ENCODE measurements around the gene RBM4B.

The RBM4B gene

DNA sequence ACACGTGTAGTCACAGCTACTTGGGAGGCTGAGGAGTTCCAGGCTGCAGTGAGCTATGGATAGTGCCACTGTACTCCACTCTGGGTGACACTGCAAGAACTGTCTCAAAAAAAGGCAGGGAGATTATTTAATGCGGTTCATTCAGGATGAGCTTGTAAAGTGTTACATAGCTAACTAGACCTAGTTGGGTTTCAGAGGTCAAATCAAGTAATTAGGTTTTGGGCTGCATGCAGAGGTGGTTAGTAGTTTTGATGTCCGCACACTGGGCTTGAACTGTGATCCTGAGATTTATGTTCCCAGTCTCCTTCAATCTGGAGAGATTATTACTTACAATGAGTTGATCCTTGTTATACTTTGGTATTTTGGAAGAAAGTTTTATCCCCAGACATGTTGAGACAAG lies 41.3 kb downstream of the RBM4B start:
- H3K4me2 ChIP-seq (ENCODE audit: low read depth, low read length, poor library complexity, severe bottlenecking) = no peak overlapping the region
- no peak overlapping the region for H2AFZ ChIP-seq (ENCODE audit: low read length)
- peaks cover 45% of the 10 kb centered on the region for H3K36me3 ChIP-seq (ENCODE audit: insufficient read depth, low read length)
- no peaks in the 10 kb centered on the region for H3K27me3 ChIP-seq (ENCODE audit: insufficient read depth, low read length, poor library complexity, severe bottlenecking)
- H3K4me1 ChIP-seq (ENCODE audit: insufficient read depth, low read length, poor library complexity, severe bottlenecking) = peaks cover 28% of the 10 kb centered on the region
- H3K9me2 ChIP-seq (replicated peaks; ENCODE audit: low read depth, low read length) = no peaks in the 10 kb centered on the region
- TF ChIP-seq EZH2phosphoT487 (IDR thresholded peaks at IDR 0.05; ENCODE audit: borderline replicate concordance) = no peak
- TF ChIP-seq, protein P1, sequence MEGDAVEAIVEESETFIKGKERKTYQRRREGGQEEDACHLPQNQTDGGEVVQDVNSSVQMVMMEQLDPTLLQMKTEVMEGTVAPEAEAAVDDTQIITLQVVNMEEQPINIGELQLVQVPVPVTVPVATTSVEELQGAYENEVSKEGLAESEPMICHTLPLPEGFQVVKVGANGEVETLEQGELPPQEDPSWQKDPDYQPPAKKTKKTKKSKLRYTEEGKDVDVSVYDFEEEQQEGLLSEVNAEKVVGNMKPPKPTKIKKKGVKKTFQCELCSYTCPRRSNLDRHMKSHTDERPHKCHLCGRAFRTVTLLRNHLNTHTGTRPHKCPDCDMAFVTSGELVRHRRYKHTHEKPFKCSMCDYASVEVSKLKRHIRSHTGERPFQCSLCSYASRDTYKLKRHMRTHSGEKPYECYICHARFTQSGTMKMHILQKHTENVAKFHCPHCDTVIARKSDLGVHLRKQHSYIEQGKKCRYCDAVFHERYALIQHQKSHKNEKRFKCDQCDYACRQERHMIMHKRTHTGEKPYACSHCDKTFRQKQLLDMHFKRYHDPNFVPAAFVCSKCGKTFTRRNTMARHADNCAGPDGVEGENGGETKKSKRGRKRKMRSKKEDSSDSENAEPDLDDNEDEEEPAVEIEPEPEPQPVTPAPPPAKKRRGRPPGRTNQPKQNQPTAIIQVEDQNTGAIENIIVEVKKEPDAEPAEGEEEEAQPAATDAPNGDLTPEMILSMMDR (conservative IDR thresholded peaks at IDR 0.05; ENCODE audit: low read length) = no peak
- no peak overlapping the region for H3K9ac ChIP-seq (ENCODE audit: low read depth, low read length, poor library complexity, severe bottlenecking)
- no peak overlapping the region for H3K4me3 ChIP-seq (ENCODE audit: low read length, poor library complexity, severe bottlenecking)
- H3F3A ChIP-seq (ENCODE audit: low read depth) = peaks cover 13% of the 10 kb centered on the region
- peaks cover 72% of the 10 kb centered on the region for H4K20me1 ChIP-seq (ENCODE audit: insufficient read depth, low read length, poor library complexity, severe bottlenecking)
- H3K9me3 ChIP-seq (ENCODE audit: insufficient read depth, low read depth, low read length) = no peaks in the 10 kb centered on the region
- peaks cover 96% of the 10 kb centered on the region for H3K79me2 ChIP-seq (ENCODE audit: insufficient read depth, low read length)

DNA sequence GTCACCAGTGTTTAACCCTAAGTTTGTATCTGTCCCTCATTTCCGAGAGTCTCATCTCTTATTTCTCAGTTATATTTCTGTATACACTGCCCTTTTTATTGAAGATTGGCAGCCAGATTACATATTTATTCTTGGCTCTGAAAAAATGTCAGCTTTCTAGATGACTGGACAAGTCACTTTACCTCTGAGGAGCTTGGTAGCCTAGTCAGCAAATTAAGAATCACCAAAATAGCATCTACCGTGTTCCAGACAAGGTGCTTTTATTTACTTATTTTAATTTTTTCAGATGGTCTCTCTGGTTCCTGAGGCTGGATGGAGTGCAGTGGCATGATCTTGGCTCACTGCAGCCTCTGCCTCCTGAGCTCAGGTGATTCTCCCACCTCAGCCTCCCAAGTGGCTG lies 44.7 kb downstream of the RBM4B start:
- H3K9me3 ChIP-seq (ENCODE audit: insufficient read depth, low read depth, low read length) = no peaks in the 10 kb centered on the region
- no peak overlapping the region for H3K9ac ChIP-seq (ENCODE audit: low read depth, low read length, poor library complexity, severe bottlenecking)
- H2AFZ ChIP-seq (ENCODE audit: low read length) = no peak overlapping the region
- H3K27me3 ChIP-seq (ENCODE audit: insufficient read depth, low read length, poor library complexity, severe bottlenecking) = no peaks in the 10 kb centered on the region
- peaks cover 9% of the 10 kb centered on the region for H3K4me1 ChIP-seq (ENCODE audit: insufficient read depth, low read length, poor library complexity, severe bottlenecking)
- peaks cover 100% of the 10 kb centered on the region for H3K79me2 ChIP-seq (ENCODE audit: insufficient read depth, low read length)
- H3F3A ChIP-seq (ENCODE audit: low read depth) = peaks cover 13% of the 10 kb centered on the region
- peaks cover 75% of the 10 kb centered on the region for H4K20me1 ChIP-seq (ENCODE audit: insufficient read depth, low read length, poor library complexity, severe bottlenecking)
- TF ChIP-seq EZH2phosphoT487 (IDR thresholded peaks at IDR 0.05; ENCODE audit: borderline replicate concordance) = no peak
- TF ChIP-seq, protein P1 (conservative IDR thresholded peaks at IDR 0.05; ENCODE audit: low read length) = no peak
- H3K9me2 ChIP-seq (replicated peaks; ENCODE audit: low read depth, low read length) = no peaks in the 10 kb centered on the region
- peaks cover 58% of the 10 kb centered on the region for H3K36me3 ChIP-seq (ENCODE audit: insufficient read depth, low read length)
- H3K4me2 ChIP-seq (ENCODE audit: low read depth, low read length, poor library complexity, severe bottlenecking) = no peak overlapping the region
- no peak overlapping the region for H3K4me3 ChIP-seq (ENCODE audit: low read length, poor library complexity, severe bottlenecking)

DNA sequence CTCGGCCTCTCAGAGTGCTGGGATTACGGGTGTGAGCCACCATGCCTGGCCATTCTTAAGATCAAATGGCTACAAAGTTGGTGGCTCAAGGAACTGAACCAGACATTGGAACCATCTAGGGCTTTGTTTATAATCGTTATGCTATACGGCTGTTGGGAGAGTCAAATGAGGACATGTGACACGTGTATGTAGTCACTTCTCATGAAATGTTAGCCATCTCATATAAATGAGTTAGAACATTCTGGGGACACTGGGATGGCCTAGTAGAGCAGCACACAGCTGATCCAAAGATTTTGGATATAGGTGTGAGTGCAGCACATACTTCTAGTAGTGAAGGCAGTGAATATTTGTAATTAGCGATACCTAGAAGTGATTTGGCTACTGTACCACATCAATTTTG lies 45.8 kb downstream of the RBM4B start:
- Histone ChIP-seq H3K27me3 (ENCODE audit: insufficient read depth, low read length, poor library complexity, severe bottlenecking) (no peaks in the 10 kb centered on the region), H4K20me1 (ENCODE audit: insufficient read depth, low read length, poor library complexity, severe bottlenecking) (peaks cover 85% of the 10 kb centered on the region), H3K36me3 (ENCODE audit: insufficient read depth, low read length) (peaks cover 69% of the 10 kb centered on the region), H3F3A (ENCODE audit: low read depth) (peaks cover 7% of the 10 kb centered on the region), H3K4me1 (ENCODE audit: insufficient read depth, low read length, poor library complexity, severe bottlenecking) (no peaks in the 10 kb centered on the region), H3K4me3 (ENCODE audit: low read length, poor library complexity, severe bottlenecking) (no peak overlapping the region), H3K9me2 (replicated peaks; ENCODE audit: low read depth, low read length) (no peaks in the 10 kb centered on the region), H3K79me2 (ENCODE audit: insufficient read depth, low read length) (peaks cover 100% of the 10 kb centered on the region), H3K9ac (ENCODE audit: low read depth, low read length, poor library complexity, severe bottlenecking) (no peak overlapping the region), H3K9me3 (ENCODE audit: insufficient read depth, low read depth, low read length) (no peaks in the 10 kb centered on the region), H3K4me2 (ENCODE audit: low read depth, low read length, poor library complexity, severe bottlenecking) (no peak overlapping the region), H2AFZ (ENCODE audit: low read length) (no peak overlapping the region)
- TF ChIP-seq EZH2phosphoT487 (IDR thresholded peaks at IDR 0.05; ENCODE audit: borderline replicate concordance) = no peak
- TF ChIP-seq, protein P1 (conservative IDR thresholded peaks at IDR 0.05; ENCODE audit: low read length) = no peak

All from Loucy (cell line).